Measurements from ENCODE around the gene PLCB2. TPM values are rescaled to one million over a fixed set of nuclear protein-coding genes. Genes with fewer than 3 reads are reported as not detected.

PLCB2 gene
- total and polyA plus RNA-seq, 2 donors (not counting 1 experiment from before 2014, with no cell fraction given) = 166 to 312 TPM

DNA sequence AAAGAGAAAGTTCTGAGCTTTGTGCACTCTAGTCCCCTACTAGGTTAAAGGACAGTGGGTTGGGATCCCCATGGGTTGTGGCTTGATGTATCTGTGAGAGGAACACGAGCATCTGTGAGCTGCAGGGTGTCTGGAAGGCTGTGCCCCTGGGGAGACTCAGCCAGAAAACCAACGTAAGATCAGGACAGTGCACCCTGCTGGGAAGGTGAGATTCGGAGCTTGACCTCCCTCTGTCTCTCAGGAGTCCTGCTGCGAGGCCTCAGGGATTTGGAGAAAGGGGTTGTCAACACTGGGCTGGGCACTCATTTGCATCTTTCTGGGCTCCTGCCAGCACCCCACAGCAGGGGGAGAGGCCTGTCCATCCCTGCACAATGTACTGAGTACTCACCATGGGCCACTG, 40.1 kb downstream of the PLCB2 start:
- Histone ChIP-seq H2AFZ (ENCODE audit: insufficient read depth, low read depth, low read length, poor library complexity, severe bottlenecking) (no peak overlapping the region), H3K27ac (ENCODE audit: low read length in 2 of 2) (no peak overlapping the region), H3K4me3 (ENCODE audit: control extremely low read depth in 1 of 5, extremely low read depth in 1 of 5, insufficient read depth in 1 of 5, low read depth in 2 of 5, low read length in 4 of 5) (no peak overlapping the region), H3K4me1 (ENCODE audit: control insufficient read depth in 2 of 2, insufficient read depth in 2 of 2, low read length in 2 of 2) (no peaks in the 10 kb centered on the region), H3K9ac (ENCODE audit: low read length) (no peak overlapping the region), H3K9me3 (ENCODE audit: control extremely low read depth in 1 of 3, control insufficient read depth in 2 of 3, insufficient read depth in 1 of 3, low read length in 2 of 3) (no peaks in the 10 kb centered on the region), H4K20me1 (ENCODE audit: control insufficient read depth, insufficient read depth, low read length, poor library complexity, severe bottlenecking) (no peaks in the 10 kb centered on the region), H3K4me2 (replicated peaks; ENCODE audit: low read depth, low read length, poor library complexity, severe bottlenecking) (no peak overlapping the region), H3K36me3 (replicated peaks in 1 of 2; ENCODE audit: control extremely low read depth in 1 of 2, control insufficient read depth in 1 of 2, extremely low read depth in 1 of 2, insufficient read depth in 2 of 2, low read length in 1 of 2) (no peaks in the 10 kb centered on the region), H3K27me3 (replicated peaks in 1 of 4; ENCODE audit: control extremely low read depth in 1 of 4, control insufficient read depth in 3 of 4, insufficient read depth in 4 of 4, low read length in 3 of 4) (no peaks in the 10 kb centered on the region), H3K79me2 (ENCODE audit: control insufficient read depth, insufficient read depth, low read length) (no peaks in the 10 kb centered on the region)
- CTCF ChIA-PET = interaction anchor here (0.8 to 3.3 kb wide), 3 partner anchors 12 to 50 kb away, joined by 3 to 18 read pairs (median 4); partner anchors contain the start of gene PLCB2
- ATAC-seq (ENCODE audit: low read depth) (no peak), DNase-seq (no peak)
- Mint-ChIP-seq H3K4me1 (no peaks in the 10 kb centered on the region), H3K27ac (no peak overlapping the region), H3K4me3 (no peak overlapping the region), H3K27me3 (no peaks in the 10 kb centered on the region), H3K9me3 (ENCODE audit: insufficient read depth) (no peaks in the 10 kb centered on the region)
- 68% methylated on average over 4 of the region's 4 CpGs for WGBS (ENCODE audit: insufficient coverage)
- intact Hi-C loops (cut with micrococcal nuclease) = no loop called here
- POLR2A ChIA-PET = no interaction called here
- TF ChIP-seq EZH2 (IDR thresholded peaks at IDR 0.05; ENCODE audit: borderline replicate concordance, insufficient read depth, low read depth, low read length, poor library complexity, severe bottlenecking) = no peak
- TF ChIP-seq, protein P1, sequence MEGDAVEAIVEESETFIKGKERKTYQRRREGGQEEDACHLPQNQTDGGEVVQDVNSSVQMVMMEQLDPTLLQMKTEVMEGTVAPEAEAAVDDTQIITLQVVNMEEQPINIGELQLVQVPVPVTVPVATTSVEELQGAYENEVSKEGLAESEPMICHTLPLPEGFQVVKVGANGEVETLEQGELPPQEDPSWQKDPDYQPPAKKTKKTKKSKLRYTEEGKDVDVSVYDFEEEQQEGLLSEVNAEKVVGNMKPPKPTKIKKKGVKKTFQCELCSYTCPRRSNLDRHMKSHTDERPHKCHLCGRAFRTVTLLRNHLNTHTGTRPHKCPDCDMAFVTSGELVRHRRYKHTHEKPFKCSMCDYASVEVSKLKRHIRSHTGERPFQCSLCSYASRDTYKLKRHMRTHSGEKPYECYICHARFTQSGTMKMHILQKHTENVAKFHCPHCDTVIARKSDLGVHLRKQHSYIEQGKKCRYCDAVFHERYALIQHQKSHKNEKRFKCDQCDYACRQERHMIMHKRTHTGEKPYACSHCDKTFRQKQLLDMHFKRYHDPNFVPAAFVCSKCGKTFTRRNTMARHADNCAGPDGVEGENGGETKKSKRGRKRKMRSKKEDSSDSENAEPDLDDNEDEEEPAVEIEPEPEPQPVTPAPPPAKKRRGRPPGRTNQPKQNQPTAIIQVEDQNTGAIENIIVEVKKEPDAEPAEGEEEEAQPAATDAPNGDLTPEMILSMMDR (IDR thresholded peaks at IDR 0.05) = no peak

- 82% methylated on average over 5 of the region's 7 CpGs for WGBS (ENCODE audit: insufficient coverage)
- Mint-ChIP-seq H3K4me3 (no peak overlapping the region), H3K27ac (no peak overlapping the region), H3K9me3 (ENCODE audit: insufficient read depth) (no peaks in the 10 kb centered on the region), H3K4me1 (no peaks in the 10 kb centered on the region), H3K27me3 (no peaks in the 10 kb centered on the region)
- intact Hi-C loops (cut with micrococcal nuclease) = no loop called here
- no peaks in the 10 kb centered on the region for H3K27me3 ChIP-seq (replicated peaks in 1 of 4; ENCODE audit: control extremely low read depth in 1 of 4, control insufficient read depth in 3 of 4, insufficient read depth in 4 of 4, low read length in 3 of 4)
- H3K36me3 ChIP-seq (replicated peaks in 1 of 2; ENCODE audit: control extremely low read depth in 1 of 2, control insufficient read depth in 1 of 2, extremely low read depth in 1 of 2, insufficient read depth in 2 of 2, low read length in 1 of 2) = no peaks in the 10 kb centered on the region
- no peak overlapping the region for H3K9ac ChIP-seq (ENCODE audit: low read length)
- ATAC-seq (ENCODE audit: low read depth) (no peak), DNase-seq (no peak)
- H3K79me2 ChIP-seq (ENCODE audit: control insufficient read depth, insufficient read depth, low read length) = no peaks in the 10 kb centered on the region
- H2AFZ ChIP-seq (ENCODE audit: insufficient read depth, low read depth, low read length, poor library complexity, severe bottlenecking) = no peak overlapping the region
- no peak overlapping the region for H3K27ac ChIP-seq (ENCODE audit: low read length in 2 of 2)
- H4K20me1 ChIP-seq (ENCODE audit: control insufficient read depth, insufficient read depth, low read length, poor library complexity, severe bottlenecking) = no peaks in the 10 kb centered on the region
- TF ChIP-seq, protein P1 (IDR thresholded peaks at IDR 0.05) = no peak
- no peak for TF ChIP-seq EZH2 (IDR thresholded peaks at IDR 0.05; ENCODE audit: borderline replicate concordance, insufficient read depth, low read depth, low read length, poor library complexity, severe bottlenecking)
- H3K4me3 ChIP-seq (ENCODE audit: control extremely low read depth in 1 of 5, extremely low read depth in 1 of 5, insufficient read depth in 1 of 5, low read depth in 2 of 5, low read length in 4 of 5) = no peak overlapping the region
- H3K9me3 ChIP-seq (ENCODE audit: control extremely low read depth in 1 of 3, control insufficient read depth in 2 of 3, insufficient read depth in 1 of 3, low read length in 2 of 3) = no peaks in the 10 kb centered on the region
- POLR2A ChIA-PET = no interaction called here
- CTCF ChIA-PET = interaction anchor here (0.8 kb wide), 1 partner anchor 40 kb away, joined by 3 read pairs; the partner anchor contains the start of gene PLCB2
- no peaks in the 10 kb centered on the region for H3K4me1 ChIP-seq (ENCODE audit: control insufficient read depth in 2 of 2, insufficient read depth in 2 of 2, low read length in 2 of 2)
- H3K4me2 ChIP-seq (replicated peaks; ENCODE audit: low read depth, low read length, poor library complexity, severe bottlenecking) = no peak overlapping the region
Measured at GRCh38 chr15:40266828-40267304, 40.9 kb downstream of the PLCB2 start.
